ENCODE measurements around the gene WDR36.

DNA sequence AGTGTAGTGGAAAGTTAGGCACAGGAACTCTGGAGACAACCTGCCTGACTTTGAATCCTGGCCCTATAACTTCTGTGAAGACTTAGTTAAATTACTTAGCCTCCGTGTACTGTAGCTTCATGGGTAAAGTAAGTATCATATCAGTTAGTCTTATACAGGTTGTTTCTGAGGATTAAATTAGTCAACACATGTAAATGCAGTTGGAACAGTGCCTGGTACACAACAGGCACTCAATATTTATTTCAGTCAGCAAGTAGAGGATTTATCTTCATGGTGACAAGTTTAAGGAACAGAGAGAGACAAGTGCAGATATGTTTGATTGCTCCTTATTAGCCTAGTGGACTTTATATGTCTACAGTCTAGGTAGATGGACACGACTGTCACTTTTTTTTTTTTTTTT lies 17.9 kb upstream of the WDR36 start:
- TF ChIP-seq, protein P1, sequence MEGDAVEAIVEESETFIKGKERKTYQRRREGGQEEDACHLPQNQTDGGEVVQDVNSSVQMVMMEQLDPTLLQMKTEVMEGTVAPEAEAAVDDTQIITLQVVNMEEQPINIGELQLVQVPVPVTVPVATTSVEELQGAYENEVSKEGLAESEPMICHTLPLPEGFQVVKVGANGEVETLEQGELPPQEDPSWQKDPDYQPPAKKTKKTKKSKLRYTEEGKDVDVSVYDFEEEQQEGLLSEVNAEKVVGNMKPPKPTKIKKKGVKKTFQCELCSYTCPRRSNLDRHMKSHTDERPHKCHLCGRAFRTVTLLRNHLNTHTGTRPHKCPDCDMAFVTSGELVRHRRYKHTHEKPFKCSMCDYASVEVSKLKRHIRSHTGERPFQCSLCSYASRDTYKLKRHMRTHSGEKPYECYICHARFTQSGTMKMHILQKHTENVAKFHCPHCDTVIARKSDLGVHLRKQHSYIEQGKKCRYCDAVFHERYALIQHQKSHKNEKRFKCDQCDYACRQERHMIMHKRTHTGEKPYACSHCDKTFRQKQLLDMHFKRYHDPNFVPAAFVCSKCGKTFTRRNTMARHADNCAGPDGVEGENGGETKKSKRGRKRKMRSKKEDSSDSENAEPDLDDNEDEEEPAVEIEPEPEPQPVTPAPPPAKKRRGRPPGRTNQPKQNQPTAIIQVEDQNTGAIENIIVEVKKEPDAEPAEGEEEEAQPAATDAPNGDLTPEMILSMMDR (IDR thresholded peaks at IDR 0.05): no peak
- no peak for TF ChIP-seq POLR2AphosphoS5 (IDR thresholded peaks at IDR 0.05)
- TF ChIP-seq EP300 (IDR thresholded peaks at IDR 0.05): no peak

All from sigmoid colon (tissue), 4 donors.